ENCODE measurements around the gene GPS1.

Gene GPS1

GRCh38 chr17:82051776-82052637 is at the start of gene GPS1, which contains the start of gene RFNG:
TSS of gene GPS1 (plus strand) at chr17:82051898. CDS start at chr17:82051932, 34 bp downstream.
TSS of gene RFNG (minus strand) at chr17:82051811. CDS start at chr17:82051766, 45 bp downstream.
- TF ChIP-seq TAF1 (IDR thresholded peaks at IDR 0.05; ENCODE audit: low read depth) (peak; percentile 71), EP300 (IDR thresholded peaks at IDR 0.05; ENCODE audit: borderline replicate concordance) (no peak), MAX (IDR thresholded peaks at IDR 0.05) (peak; percentile 52), CEBPB (IDR thresholded peaks at IDR 0.05) (no peak), EGR1 (IDR thresholded peaks at IDR 0.05) (peak; percentile 34; the same call in 1 of the 2 replicates), TEAD4 (IDR thresholded peaks at IDR 0.05) (no peak), YY1 (IDR thresholded peaks at IDR 0.05; ENCODE audit: low read depth) (peak; percentile 71; the same call in 1 of the 2 replicates), ZBTB7A (IDR thresholded peaks at IDR 0.05; ENCODE audit: low read depth) (0 out of 2 replicates have a peak, but pooled peaks have one; percentile 8)

- TF ChIP-seq REST (IDR thresholded peaks at IDR 0.05; ENCODE audit: low read depth) (0 out of 2 replicates have a peak, but pooled peaks have one; percentile 35), TCF12 (IDR thresholded peaks at IDR 0.05; ENCODE audit: low read depth) (peak; percentile 84), NFIC (IDR thresholded peaks at IDR 0.05) (peak; percentile 79), EP300 (IDR thresholded peaks at IDR 0.05; ENCODE audit: borderline replicate concordance) (peak; percentile 26; the same call in 1 of the 2 replicates), YY1 (IDR thresholded peaks at IDR 0.05; ENCODE audit: low read depth) (0 out of 2 replicates have a peak, but pooled peaks have one; percentile 41), EGR1 (IDR thresholded peaks at IDR 0.05) (peak; percentile 92), MAX (IDR thresholded peaks at IDR 0.05) (peak; percentile 99), RAD21 (IDR thresholded peaks at IDR 0.05; ENCODE audit: low read depth) (no peak), USF1 (IDR thresholded peaks at IDR 0.05) (peak; percentile 77), FOXM1 (IDR thresholded peaks at IDR 0.05; ENCODE audit: borderline replicate concordance, low read depth) (no peak), CREB1 (IDR thresholded peaks at IDR 0.05; ENCODE audit: low read depth) (no peak), ZBTB7A (IDR thresholded peaks at IDR 0.05; ENCODE audit: low read depth) (no peak), TEAD4 (IDR thresholded peaks at IDR 0.05) (no peak; the same call in 1 of the 2 replicates), CEBPB (IDR thresholded peaks at IDR 0.05) (no peak), TAF1 (IDR thresholded peaks at IDR 0.05; ENCODE audit: low read depth) (0 out of 2 replicates have a peak, but pooled peaks have one; percentile 30)
Observed at GRCh38 chr17:82003411-82004381, 48.0 kb upstream of the GPS1 start.

GRCh38 chr17:82004517-82005455 is 46.9 kb upstream of the GPS1 start:
- TF ChIP-seq NFIC (IDR thresholded peaks at IDR 0.05): no peak
- no peak for TF ChIP-seq REST (IDR thresholded peaks at IDR 0.05; ENCODE audit: low read depth)
- no peak for TF ChIP-seq CREB1 (IDR thresholded peaks at IDR 0.05; ENCODE audit: low read depth)
- no peak for TF ChIP-seq CEBPB (IDR thresholded peaks at IDR 0.05)
- TF ChIP-seq RAD21 (IDR thresholded peaks at IDR 0.05; ENCODE audit: low read depth): no peak
- no peak for TF ChIP-seq TCF12 (IDR thresholded peaks at IDR 0.05; ENCODE audit: low read depth)
- TF ChIP-seq EGR1 (IDR thresholded peaks at IDR 0.05): no peak
- TF ChIP-seq YY1 (IDR thresholded peaks at IDR 0.05; ENCODE audit: low read depth): no peak

- TF ChIP-seq TCF12 (IDR thresholded peaks at IDR 0.05; ENCODE audit: low read depth) (no peak), TAF1 (IDR thresholded peaks at IDR 0.05; ENCODE audit: low read depth) (no peak), ZBTB7A (IDR thresholded peaks at IDR 0.05; ENCODE audit: low read depth) (no peak), REST (IDR thresholded peaks at IDR 0.05; ENCODE audit: low read depth) (no peak), TEAD4 (IDR thresholded peaks at IDR 0.05) (no peak), NFIC (IDR thresholded peaks at IDR 0.05) (no peak), USF1 (IDR thresholded peaks at IDR 0.05) (no peak)
Observed at GRCh38 chr17:82005701-82006348, 45.9 kb upstream of the GPS1 start.

All from Ishikawa (cell line).